Activated CD8-positive, alpha-beta T cell treated with anti-CD3 and anti-CD28 coated beads for 36 hours (primary cell): ENCODE measurements around the gene CCDC102B. TPM values are rescaled to one million over a fixed set of nuclear protein-coding genes. Genes with fewer than 3 reads are reported as not detected.

Experiments
- ATAC-seq: fragments of 200-7000 bp; cut with Tn5 transposase; one replicate; pipeline ENCODE4 v1.10.0; 2021; ENCODE audit warnings: mild to moderate bottlenecking, moderate library complexity
- CTCF ChIA-PET: fragments of 350-600 bp; sonication (Branson Sonifier 250); formaldehyde crosslinking; loops from one replicate; lab custom pipeline; 2021; ENCODE audit warnings: antibody characterized with exemption; lab: Charles Lee
- POLR2A ChIA-PET: fragments of 350-600 bp; sonication (Branson Sonifier 250); formaldehyde crosslinking; loops from one replicate; lab custom pipeline; 2021; ENCODE audit warnings: antibody characterized with exemption; lab: Charles Lee
- DNase-seq: peaks from one replicate; pipeline ENCODE4 v3.0.0-alpha.2; 2020
- H3K27ac Mint-ChIP-seq: one replicate; pipeline ENCODE4 v1.8.0; 2021; ENCODE audit warnings: mild to moderate bottlenecking, mixed read lengths
- H3K27me3 Mint-ChIP-seq: one replicate; pipeline ENCODE4 v1.8.0; 2021; ENCODE audit warnings: mixed read lengths
- H3K36me3 Mint-ChIP-seq: one replicate; pipeline ENCODE4 v1.8.0; 2021; ENCODE audit warnings: low read depth, mixed read lengths
- H3K4me1 Mint-ChIP-seq: one replicate; pipeline ENCODE4 v1.8.0; 2021; ENCODE audit warnings: low read depth, mixed read lengths
- H3K4me3 Mint-ChIP-seq: one replicate; pipeline ENCODE4 v1.8.0; 2021; ENCODE audit warnings: mild to moderate bottlenecking, moderate library complexity, mixed read lengths
- H3K9me3 Mint-ChIP-seq: one replicate; pipeline ENCODE4 v1.8.0; 2021; ENCODE audit warnings: mixed read lengths
- intact Hi-C: fragments of 100-400 bp; cut with micrococcal nuclease; formaldehyde crosslinking; loops from one replicate; pipeline ENCODE4 v1.10.0; 2022
- total RNA-seq, 2 experiments: library from RNA; stranded (reverse); gene quantifications; one replicate each; pipeline ENCODE4 v1.2.3, GENCODE V29; 2021
- TF ChIP-seq, protein P1 (sequence below): fragments of 200-600 bp; IDR thresholded peaks from one replicate; pipeline ENCODE4 v1.8.0; 2022; ENCODE audit warnings: antibody characterized with exemption, mild to moderate bottlenecking

Gene CCDC102B
- total RNA-seq, 2 experiments from 2014 or later, result 0.95 to 2.1 TPM

DNA sequence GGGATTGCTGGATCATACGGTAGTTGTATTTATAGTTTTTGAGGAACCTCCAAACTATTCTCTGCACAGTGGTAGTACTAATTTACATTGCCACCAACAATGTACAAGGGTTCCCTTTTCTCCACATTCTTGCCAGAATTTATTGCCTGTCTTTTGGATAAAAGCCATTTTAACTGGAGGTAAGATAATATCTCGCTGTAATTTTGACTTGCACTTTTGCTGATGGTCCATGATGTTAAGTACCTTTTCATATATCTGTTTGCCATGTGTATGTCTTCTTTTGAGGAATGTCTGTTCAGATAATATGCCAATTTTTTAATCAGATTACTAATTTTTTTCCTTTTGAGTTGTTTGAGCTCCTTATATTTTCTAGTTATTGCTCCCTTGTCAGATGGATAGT is 158.8 kb downstream of the CCDC102B start:
- H3K4me3 Mint-ChIP-seq, result no peak overlapping the region
- no peaks in the 10 kb centered on the region for H3K4me1 Mint-ChIP-seq
- H3K27ac Mint-ChIP-seq, result no peak overlapping the region
- TF ChIP-seq, protein P1, sequence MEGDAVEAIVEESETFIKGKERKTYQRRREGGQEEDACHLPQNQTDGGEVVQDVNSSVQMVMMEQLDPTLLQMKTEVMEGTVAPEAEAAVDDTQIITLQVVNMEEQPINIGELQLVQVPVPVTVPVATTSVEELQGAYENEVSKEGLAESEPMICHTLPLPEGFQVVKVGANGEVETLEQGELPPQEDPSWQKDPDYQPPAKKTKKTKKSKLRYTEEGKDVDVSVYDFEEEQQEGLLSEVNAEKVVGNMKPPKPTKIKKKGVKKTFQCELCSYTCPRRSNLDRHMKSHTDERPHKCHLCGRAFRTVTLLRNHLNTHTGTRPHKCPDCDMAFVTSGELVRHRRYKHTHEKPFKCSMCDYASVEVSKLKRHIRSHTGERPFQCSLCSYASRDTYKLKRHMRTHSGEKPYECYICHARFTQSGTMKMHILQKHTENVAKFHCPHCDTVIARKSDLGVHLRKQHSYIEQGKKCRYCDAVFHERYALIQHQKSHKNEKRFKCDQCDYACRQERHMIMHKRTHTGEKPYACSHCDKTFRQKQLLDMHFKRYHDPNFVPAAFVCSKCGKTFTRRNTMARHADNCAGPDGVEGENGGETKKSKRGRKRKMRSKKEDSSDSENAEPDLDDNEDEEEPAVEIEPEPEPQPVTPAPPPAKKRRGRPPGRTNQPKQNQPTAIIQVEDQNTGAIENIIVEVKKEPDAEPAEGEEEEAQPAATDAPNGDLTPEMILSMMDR, result no peak
- ChIA-PET CTCF (no interaction called here), POLR2A (no interaction called here)
- H3K27me3 Mint-ChIP-seq, result no peaks in the 10 kb centered on the region
- no peaks in the 10 kb centered on the region for H3K36me3 Mint-ChIP-seq
- ATAC-seq (no peak), DNase-seq (no peak)
- intact Hi-C loops, result no loop called here
- H3K9me3 Mint-ChIP-seq, result no peaks in the 10 kb centered on the region

DNA sequence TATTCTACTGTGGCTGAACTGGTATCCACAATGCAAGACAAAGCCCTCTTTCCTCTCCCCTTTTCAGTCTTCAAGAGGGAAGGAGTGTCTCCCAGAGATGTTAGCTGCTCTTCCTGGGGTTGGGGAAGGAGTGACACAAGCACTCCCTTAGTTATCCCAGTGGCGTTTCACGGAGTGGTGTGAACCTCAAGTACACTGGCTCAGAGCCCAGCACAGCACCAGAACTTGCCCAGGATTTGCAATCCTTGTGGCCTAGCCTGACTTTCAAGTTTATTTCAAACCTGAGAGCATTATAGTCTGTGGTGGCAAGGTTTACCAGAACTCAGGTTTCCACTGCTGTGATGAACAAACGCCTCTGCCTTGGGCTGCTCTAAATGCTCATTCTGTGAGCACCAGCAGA is 162.5 kb downstream of the CCDC102B start:
- ChIA-PET POLR2A (no interaction called here), CTCF (no interaction called here)
- Mint-ChIP-seq H3K36me3 (no peaks in the 10 kb centered on the region), H3K27ac (no peak overlapping the region), H3K4me3 (no peak overlapping the region), H3K4me1 (no peaks in the 10 kb centered on the region), H3K27me3 (no peaks in the 10 kb centered on the region), H3K9me3 (no peaks in the 10 kb centered on the region)
- ATAC-seq (no peak), DNase-seq (no peak)
- TF ChIP-seq, protein P1, result no peak
- intact Hi-C loops, result no loop called here

DNA sequence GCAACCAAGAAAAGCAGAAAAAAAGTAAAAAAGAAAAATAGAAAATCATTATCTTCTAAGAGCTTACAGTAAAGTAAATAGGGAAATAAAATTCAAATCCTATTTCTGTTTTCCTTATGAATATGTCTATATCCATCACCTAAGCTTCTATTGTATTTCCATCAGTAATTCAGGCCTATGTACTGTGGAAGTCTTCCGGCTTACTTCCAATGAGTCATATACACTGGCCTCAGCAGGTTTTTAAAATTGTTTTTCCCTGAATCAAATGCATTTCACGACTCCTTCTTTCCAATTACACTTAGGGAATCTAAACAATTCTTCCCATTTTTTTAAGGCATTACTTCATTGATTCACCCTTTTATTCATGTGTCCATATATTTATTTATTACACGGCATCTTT is 164.7 kb downstream of the CCDC102B start:
- ChIA-PET CTCF (no interaction called here), POLR2A (no interaction called here)
- Mint-ChIP-seq H3K27me3 (no peaks in the 10 kb centered on the region), H3K4me1 (no peaks in the 10 kb centered on the region), H3K36me3 (no peaks in the 10 kb centered on the region), H3K9me3 (no peaks in the 10 kb centered on the region), H3K27ac (no peak overlapping the region), H3K4me3 (no peak overlapping the region)
- DNase-seq (no peak), ATAC-seq (no peak)
- intact Hi-C loops, result no loop called here
- TF ChIP-seq, protein P1, result no peak

DNA sequence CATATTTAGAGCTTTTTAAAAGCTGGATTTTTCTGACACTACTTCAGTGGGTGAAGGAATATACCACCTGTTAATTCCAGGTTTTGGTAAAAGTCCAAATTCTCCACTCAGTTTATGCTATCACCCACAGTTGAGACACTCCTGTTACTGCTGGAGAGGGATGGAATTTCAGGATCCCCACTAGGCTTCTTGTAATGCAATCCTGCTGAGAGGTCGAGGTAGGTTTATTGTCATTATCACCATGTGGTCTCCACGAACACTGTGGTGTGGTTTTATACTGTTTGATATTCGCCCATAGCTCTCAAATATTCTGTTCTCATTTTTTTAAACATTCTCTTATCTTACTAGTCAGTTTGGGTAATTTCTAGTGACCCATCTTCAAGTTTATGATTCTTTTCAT is 167.9 kb downstream of the CCDC102B start:
- Mint-ChIP-seq H3K4me3 (no peak overlapping the region), H3K27ac (no peak overlapping the region), H3K9me3 (no peaks in the 10 kb centered on the region), H3K36me3 (no peaks in the 10 kb centered on the region), H3K4me1 (no peaks in the 10 kb centered on the region), H3K27me3 (no peaks in the 10 kb centered on the region)
- ChIA-PET POLR2A (no interaction called here), CTCF (no interaction called here)
- no peak for ATAC-seq
- TF ChIP-seq, protein P1, result no peak
- intact Hi-C loops, result no loop called here
- DNase-seq, result no peak

DNA sequence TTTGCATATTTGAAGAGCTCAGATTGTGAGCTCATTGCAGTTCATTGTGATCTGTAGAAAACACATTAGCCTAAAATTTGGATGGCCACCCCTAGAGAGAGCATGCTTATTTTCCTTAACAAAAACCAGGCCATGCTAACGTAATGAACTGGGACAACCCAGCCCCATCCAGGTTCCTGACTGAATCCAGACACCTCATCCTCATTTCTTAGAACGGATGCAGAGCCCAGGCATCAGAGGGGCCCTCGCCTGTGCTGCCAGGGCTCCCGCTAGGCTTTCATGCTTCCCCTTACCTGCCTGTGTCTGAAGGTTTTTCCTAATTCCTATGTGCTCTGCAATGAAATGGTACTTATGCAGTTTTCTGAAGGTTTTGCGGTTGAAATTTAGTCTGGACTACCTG is 171.1 kb downstream of the CCDC102B start:
- H3K27me3 Mint-ChIP-seq, result no peaks in the 10 kb centered on the region
- no peak overlapping the region for H3K27ac Mint-ChIP-seq
- H3K9me3 Mint-ChIP-seq, result no peaks in the 10 kb centered on the region
- CTCF ChIA-PET, result no interaction called here
- TF ChIP-seq, protein P1, result no peak
- ATAC-seq (no peak), DNase-seq (no peak)
- no peaks in the 10 kb centered on the region for H3K4me1 Mint-ChIP-seq
- POLR2A ChIA-PET, result no interaction called here
- intact Hi-C loops, result no loop called here
- H3K4me3 Mint-ChIP-seq, result no peak overlapping the region
- no peaks in the 10 kb centered on the region for H3K36me3 Mint-ChIP-seq
